ENCODE data around the gene CAMTA1.

DNA sequence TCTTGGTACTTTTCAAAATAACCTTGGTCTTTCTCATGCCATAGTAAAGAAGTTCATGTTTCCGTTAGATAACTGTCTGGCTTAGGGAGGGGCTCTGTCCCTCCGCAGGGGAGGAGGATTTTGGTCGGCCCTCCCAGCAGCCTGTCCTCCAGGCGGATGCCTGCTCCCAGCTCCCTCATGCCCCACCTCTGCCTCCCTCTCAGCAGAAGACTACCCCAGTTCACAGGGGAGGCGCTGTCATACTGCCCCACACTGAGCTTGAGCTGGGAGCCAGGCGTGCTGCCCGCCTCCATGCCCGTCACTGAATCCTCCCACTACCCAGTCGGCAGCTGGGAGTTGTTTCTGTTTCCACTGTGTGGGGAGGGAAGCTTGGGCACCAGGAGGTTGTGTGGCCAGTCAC is 127.3 kb downstream of the CAMTA1 start:
- no peak for TF ChIP-seq ZNF121 (CRISPR knock-in tag; conservative IDR thresholded peaks at IDR 0.05)
- TF ChIP-seq, protein P1, sequence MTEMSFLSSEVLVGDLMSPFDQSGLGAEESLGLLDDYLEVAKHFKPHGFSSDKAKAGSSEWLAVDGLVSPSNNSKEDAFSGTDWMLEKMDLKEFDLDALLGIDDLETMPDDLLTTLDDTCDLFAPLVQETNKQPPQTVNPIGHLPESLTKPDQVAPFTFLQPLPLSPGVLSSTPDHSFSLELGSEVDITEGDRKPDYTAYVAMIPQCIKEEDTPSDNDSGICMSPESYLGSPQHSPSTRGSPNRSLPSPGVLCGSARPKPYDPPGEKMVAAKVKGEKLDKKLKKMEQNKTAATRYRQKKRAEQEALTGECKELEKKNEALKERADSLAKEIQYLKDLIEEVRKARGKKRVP (CRISPR knock-in tag; IDR thresholded peaks at IDR 0.05), result no peak
